H1 (cell line): ENCODE results near the gene H2AZ2. TPM values are rescaled to one million over a fixed set of nuclear protein-coding genes. Genes with fewer than 3 reads are reported as not detected.
"Not testable (repeated sequence)": the region's sequence is repeated elsewhere in the genome, so short reads cannot be mapped to it uniquely, and the experiment has no call there.

Experiments
- CTCF ChIA-PET: fragments of 300-600 bp; sonication (Branson Sonifier 250); formaldehyde crosslinking; loops from one replicate; lab custom pipeline; 2021; ENCODE audit not compliant: partially characterized antibody; lab: Charles Lee
- POLR2A ChIA-PET: fragments of 300-600 bp; sonication (Branson Sonifier 250); formaldehyde crosslinking; loops from one replicate; lab custom pipeline; 2021; ENCODE audit warnings: inconsistent platforms; ENCODE audit not compliant: partially characterized antibody; lab: Charles Lee
- DNase-seq, 2 experiments: peaks; one replicate each; pipeline versions ENCODE4 v3.0.0 to v3.0.0-alpha.2; 2010 to 2022; ENCODE audit warnings: low spot score in 2 of 2, low read depth in 1 of 2, mixed read lengths in 1 of 2
- FAIRE-seq: peaks from 2 replicates; lab custom pipeline; 2011; peaks lifted over from hg19 to GRCh38; lab: Jason Lieb, UNC
- H2AFZ ChIP-seq: 2 replicates; pipeline ENCODE4 v1.8.1; 2012; ENCODE audit warnings: low read length, inconsistent platforms
- H2AK5ac ChIP-seq: 2 replicates; pipeline ENCODE4 v1.6.1; 2013; ENCODE audit warnings: low read depth, low read length
- H2BK120ac ChIP-seq: replicated peaks from 2 replicates; pipeline ENCODE3; 2013; ENCODE audit warnings: low read depth, low read length, inconsistent platforms
- H2BK12ac ChIP-seq: 2 replicates; pipeline ENCODE4 v1.6.1; 2013; ENCODE audit warnings: low read depth, low read length
- H2BK15ac ChIP-seq: 2 replicates; pipeline ENCODE4 v1.6.1; 2013; ENCODE audit warnings: low read length
- H2BK20ac ChIP-seq: 2 replicates; pipeline ENCODE4 v1.6.1; 2013; ENCODE audit warnings: low read length
- H2BK5ac ChIP-seq: 2 replicates; pipeline ENCODE4 v1.6.1; 2013; ENCODE audit warnings: low read depth, low read length
- H3K14ac ChIP-seq: 2 replicates; pipeline ENCODE4 v1.6.1; 2013; ENCODE audit warnings: inconsistent platforms; ENCODE audit not compliant: insufficient read length
- H3K18ac ChIP-seq: 2 replicates; pipeline ENCODE4 v1.6.1; 2013; ENCODE audit warnings: low read length; ENCODE audit errors: extremely low read depth
- H3K23ac ChIP-seq: 2 replicates; pipeline ENCODE4 v1.6.1; 2013; ENCODE audit warnings: inconsistent platforms; ENCODE audit not compliant: insufficient read length
- H3K23me2 ChIP-seq: 2 replicates; pipeline ENCODE4 v1.6.1; 2013; ENCODE audit warnings: low read depth, low read length
- H3K27ac ChIP-seq: 2 replicates; pipeline ENCODE4 v1.6.1; 2011; ENCODE audit warnings: low read depth, low read length, inconsistent platforms
- H3K27me3 ChIP-seq, 4 experiments: replicated peaks in 1 of 4; 1 replicate in 1 of 4; 2 replicates in 3 of 4; pipeline versions ENCODE4 v1.6.1 to v1.8.1; 2011 to 2013; ENCODE audit warnings: low read length in 3 of 4, mild to moderate bottlenecking in 3 of 4, inconsistent platforms in 2 of 4, mixed read lengths in 2 of 4, moderate library complexity in 1 of 4; ENCODE audit not compliant: control insufficient read depth in 3 of 4, insufficient read depth in 3 of 4; ENCODE audit errors: extremely low read depth in 1 of 4
- H3K36me3 ChIP-seq, 4 experiments: 2 replicates each; pipeline versions ENCODE4 v1.6.1 to v1.8.1; 2011 to 2013; ENCODE audit warnings: mild to moderate bottlenecking in 4 of 4, low read length in 3 of 4, moderate library complexity in 2 of 4, control low read depth in 1 of 4, inconsistent platforms in 1 of 4; ENCODE audit not compliant: insufficient read depth in 4 of 4, control insufficient read depth in 2 of 4
- H3K4ac ChIP-seq: replicated peaks from 2 replicates; pipeline ENCODE3; 2013; ENCODE audit warnings: low read length, low read depth, mixed read lengths, inconsistent platforms; ENCODE audit not compliant: insufficient read length
- H3K4me1 ChIP-seq, 4 experiments: replicated peaks in 1 of 4; 1 replicate in 1 of 4; 2 replicates in 3 of 4; pipeline versions ENCODE4 v1.6.1 to v1.8.1; 2011 to 2013; ENCODE audit warnings: low read length in 3 of 4, inconsistent platforms in 2 of 4, mixed read lengths in 1 of 4; ENCODE audit not compliant: insufficient read depth in 4 of 4, control insufficient read depth in 3 of 4
- H3K4me2 ChIP-seq, 2 experiments: 2 replicates each; pipeline versions ENCODE4 v1.6.1 to v1.8.1; 2011 to 2013; ENCODE audit warnings: low read depth in 2 of 2, low read length in 2 of 2, control low read depth in 1 of 2, inconsistent platforms in 1 of 2, mild to moderate bottlenecking in 1 of 2; ENCODE audit not compliant: insufficient read depth in 1 of 2
- H3K4me3 ChIP-seq, 4 experiments: fragments of 200-600, 300-600 bp in 1 of 4; sonication (generic), shearing (Covaris generic), sonication (Bioruptor Twin) in 1 of 4; 2 replicates each; pipeline versions ENCODE4 v1.5.1 to v1.8.1; 2011 to 2016; ENCODE audit warnings: low read length in 4 of 4, low read depth in 3 of 4, control low read depth in 2 of 4, inconsistent platforms in 2 of 4, mild to moderate bottlenecking in 2 of 4, mixed read lengths in 1 of 4, moderate library complexity in 1 of 4; ENCODE audit not compliant: insufficient read depth in 2 of 4; ENCODE audit errors: extremely low read depth in 1 of 4
- H3K56ac ChIP-seq: replicated peaks from 2 replicates; pipeline ENCODE3; 2013; ENCODE audit warnings: low read depth, mild to moderate bottlenecking, mixed read lengths, low read length, inconsistent platforms; ENCODE audit not compliant: insufficient read length
- H3K79me1 ChIP-seq: 2 replicates; pipeline ENCODE4 v1.6.1; 2013; ENCODE audit warnings: low read depth, low read length, control low read depth
- H3K79me2 ChIP-seq, 2 experiments: 2 replicates each; pipeline versions ENCODE4 v1.6.1 to v1.8.1; 2012 to 2013; ENCODE audit warnings: low read length in 2 of 2, mild to moderate bottlenecking in 2 of 2, inconsistent platforms in 1 of 2; ENCODE audit not compliant: insufficient read depth in 2 of 2, control insufficient read depth in 1 of 2
- H3K9ac ChIP-seq, 4 experiments: replicated peaks in 1 of 4; 1 replicate in 1 of 4; 2 replicates in 3 of 4; pipeline versions ENCODE4 v1.6.1 to v1.8.1; 2011 to 2013; ENCODE audit warnings: low read depth in 3 of 4, low read length in 3 of 4, control low read depth in 2 of 4, mild to moderate bottlenecking in 2 of 4, moderate library complexity in 2 of 4, inconsistent platforms in 1 of 4; ENCODE audit errors: extremely low read depth in 1 of 4
- H3K9me3 ChIP-seq, 2 experiments: 2 replicates each; pipeline versions ENCODE4 v1.6.1 to v1.8.1; 2012 to 2013; ENCODE audit warnings: mild to moderate bottlenecking in 2 of 2, moderate library complexity in 2 of 2, control low read depth in 1 of 2, inconsistent platforms in 1 of 2, low read depth in 1 of 2, low read length in 1 of 2, mixed read lengths in 1 of 2; ENCODE audit not compliant: insufficient read depth in 2 of 2
- H4K20me1 ChIP-seq, 2 experiments: replicated peaks in 1 of 2; 2 replicates each; pipeline versions ENCODE3 to v1.8.1; 2011 to 2013; ENCODE audit warnings: inconsistent platforms in 2 of 2, low read length in 2 of 2, mild to moderate bottlenecking in 1 of 2; ENCODE audit not compliant: insufficient read depth in 2 of 2, control insufficient read depth in 1 of 2
- H4K5ac ChIP-seq: 2 replicates; pipeline ENCODE4 v1.6.1; 2013; ENCODE audit warnings: low read length, low read depth, mixed read lengths, inconsistent platforms; ENCODE audit not compliant: insufficient read length
- H4K8ac ChIP-seq: 2 replicates; pipeline ENCODE4 v1.8.0; 2013; ENCODE audit warnings: mild to moderate bottlenecking, moderate library complexity, low read length, inconsistent platforms; ENCODE audit not compliant: insufficient read depth; ENCODE audit errors: extremely low read depth
- H4K91ac ChIP-seq: replicated peaks from 2 replicates; pipeline ENCODE3; 2013; ENCODE audit warnings: low read length, mixed read lengths, inconsistent platforms; ENCODE audit not compliant: insufficient read length
- whole genome bisulfite sequencing, 2 experiments: shearing (Covaris generic) in 1 of 2; methylation state at CpG; one replicate each; pipeline versions ENCODE4 v1.1.6 to v1.1.7; 2013 to 2015; ENCODE audit warnings: low lambda C conversion rate in 2 of 2, mixed read lengths in 2 of 2, inconsistent platforms in 1 of 2, low coverage in 1 of 2, missing lambda C conversion rate in 1 of 2; ENCODE audit not compliant: insufficient replicate concordance in 2 of 2, insufficient coverage in 1 of 2, insufficient read length in 1 of 2; ENCODE audit errors: extremely low coverage in 1 of 2, missing lambda C conversion rate in 1 of 2; 5-methylcytosine and 5-hydroxymethylcytosine counted together
- polyA plus RNA-seq, 7 experiments: library from polyadenylated mRNA; depleted of rRNA in 3 of 7; stranded (reverse) in 5 of 7; unstranded in 2 of 7; fragments of >200 nt in 5 of 7; fragments of 200-250 nt in 2 of 7; gene quantifications; 1 replicate in 5 of 7; 2 replicates in 1 of 7; 4 replicates in 1 of 7; pipeline versions ENCODE4 v1.2.1 to v1.2.3, GENCODE V29; 2011 to 2013; ENCODE audit warnings: missing spikeins in 2 of 7, mixed read lengths in 2 of 7
- total RNA-seq: library from RNA; stranded (reverse); fragmentation: NEBNext Ultra II Directional; extraction: Animal tissue kit (Norgen Biotek cat#: 25700); gene quantifications from 2 replicates; pipeline ENCODE4 v1.2.1, GENCODE V29; 2021

Gene H2AZ2
- total and polyA plus RNA-seq, 2 of the 8 experiments (the other 6 are each of a cell fraction or from before 2014, with no cell fraction given): 168 to 187 TPM

- H3K56ac ChIP-seq, H3K27ac ChIP-seq, H3K4me2 ChIP-seq, H3K23ac ChIP-seq, DNase-seq, H3K27me3 ChIP-seq, H3K4ac ChIP-seq, H4K5ac ChIP-seq, FAIRE-seq, H2AK5ac ChIP-seq, H3K4me1 ChIP-seq, H3K9me3 ChIP-seq, H2BK120ac ChIP-seq, H2BK15ac ChIP-seq, H3K79me1 ChIP-seq, H3K4me3 ChIP-seq, H3K23me2 ChIP-seq, H4K91ac ChIP-seq, H3K18ac ChIP-seq, H4K20me1 ChIP-seq, H2BK20ac ChIP-seq, H2BK12ac ChIP-seq, H2BK5ac ChIP-seq, H3K14ac ChIP-seq, H4K8ac ChIP-seq, H2AFZ ChIP-seq, H3K9ac ChIP-seq: not testable (repeated sequence)
- peaks cover 24 to 81% of the 10 kb centered on the region in 2 experiments for H3K79me2 ChIP-seq
- ChIA-PET CTCF (interaction anchor here (0.7 to 1.2 kb wide), 2 partner anchors 75 to 77 kb away, joined by 3 read pairs; no protein-coding TSS in a partner anchor), POLR2A (interaction anchor here (1.2 to 7.8 kb wide), 6 partner anchors 9 to 42 kb away, joined by 3 to 53 read pairs (median 4); partner anchors contain the start of gene PURB)
- peaks cover 4 to 36% (median 10%) of the 10 kb centered on the region in 4 experiments; a peak in 5 of 8 replicates for H3K36me3 ChIP-seq
- WGBS, 2 experiments: 95% methylated on average over 5 of the region's 5 CpGs; no CpG with 5 or more reads in 1 of the 2 experiments
These were observed 4.4 kb downstream of the H2AZ2 start for GRCh38 chr7:44843440-44843839.

DNA sequence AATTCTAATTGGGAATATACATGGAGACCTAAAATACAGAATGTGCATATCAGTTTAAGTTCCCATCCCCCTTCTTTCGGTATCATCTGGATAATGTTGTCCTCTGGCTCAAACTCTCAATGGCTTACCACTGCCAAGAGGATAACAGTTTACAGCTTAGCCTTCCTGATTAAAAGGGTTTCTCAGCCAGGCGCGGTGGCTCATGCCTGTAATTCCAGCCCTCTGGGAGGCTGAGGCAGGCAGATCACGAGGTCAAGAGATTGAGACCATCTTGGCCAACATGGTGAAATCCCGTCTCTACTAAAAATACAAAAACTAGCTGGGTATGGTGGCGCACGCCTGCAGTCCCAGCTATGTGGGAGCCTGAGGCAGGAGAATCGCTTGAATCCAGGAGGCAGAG lies 5.2 kb downstream of the H2AZ2 start:
- H3K27me3 ChIP-seq, H2BK20ac ChIP-seq, DNase-seq, H4K8ac ChIP-seq, H4K20me1 ChIP-seq, H4K5ac ChIP-seq, H3K79me1 ChIP-seq, H3K18ac ChIP-seq, H3K56ac ChIP-seq, CTCF ChIA-PET, H2AK5ac ChIP-seq, H3K9me3 ChIP-seq, H2AFZ ChIP-seq, H3K23me2 ChIP-seq, H3K27ac ChIP-seq, H3K4me1 ChIP-seq, FAIRE-seq, H2BK5ac ChIP-seq, H3K14ac ChIP-seq, H2BK120ac ChIP-seq, H4K91ac ChIP-seq, H3K9ac ChIP-seq, H3K4ac ChIP-seq, H3K4me2 ChIP-seq, H2BK12ac ChIP-seq, H2BK15ac ChIP-seq, H3K23ac ChIP-seq, H3K4me3 ChIP-seq: not testable (repeated sequence)
- 95% methylated on average over 8 of the region's 8 CpGs; no CpG with 5 or more reads in 1 of the 2 experiments for WGBS, 2 experiments
- Histone ChIP-seq H3K79me2 (peaks cover 24 to 84% of the 10 kb centered on the region in 2 experiments), H3K36me3 (peaks cover 5 to 37% (median 10%) of the 10 kb centered on the region in 4 experiments; a peak in 6 of 8 replicates)
- POLR2A ChIA-PET: interaction anchor here (0.6 to 3.0 kb wide), 3 partner anchors 12 to 48 kb away, joined by 4 to 17 read pairs (median 5); no protein-coding TSS in a partner anchor
